SK-N-SH treated with all-trans-retinoic acid at 6 μM for 48 hours (cell line): ENCODE results near the gene RAI14.

Experiments
- ATAC-seq: fragments of 200-7000 bp; cut with Tn5 transposase; 3 replicates; pipeline ENCODE4 v1.9.1; 2020; ENCODE audit warnings: mild to moderate bottlenecking, moderate library complexity
- ARNTL ChIP-seq: fragments of 450-650 bp; formaldehyde crosslinking; IDR thresholded peaks from 2 replicates; pipeline ENCODE4 v1.5.0; 2020; ENCODE audit warnings: low read depth, mild to moderate bottlenecking, moderate library complexity, borderline replicate concordance
- BACH2 ChIP-seq: fragments of 250-450 bp; sonication (Bioruptor Pico); IDR thresholded peaks from 2 replicates; pipeline ENCODE4 v1.9.0; 2021; ENCODE audit warnings: mild to moderate bottlenecking, borderline replicate concordance
- ESRRG ChIP-seq: fragments of 250-450 bp; sonication (Bioruptor Pico); IDR thresholded peaks from 2 replicates; pipeline ENCODE4 v1.6.1; 2021; ENCODE audit warnings: mild to moderate bottlenecking
- GLIS3 ChIP-seq: fragments of 250-450 bp; sonication (Bioruptor Pico); IDR thresholded peaks from 2 replicates; pipeline ENCODE4 v1.5.0; 2020; ENCODE audit warnings: mild to moderate bottlenecking, moderate library complexity
- PPARA ChIP-seq: fragments of 250-450 bp; sonication (Bioruptor Pico); IDR thresholded peaks from 2 replicates; pipeline ENCODE4 v1.5.0; 2020; ENCODE audit warnings: mild to moderate bottlenecking, borderline replicate concordance
- RARB ChIP-seq: fragments of 250-450 bp; sonication (Bioruptor Pico); IDR thresholded peaks from 2 replicates; pipeline ENCODE4 v1.8.0; 2021; ENCODE audit warnings: mild to moderate bottlenecking, moderate library complexity
- TCF4 ChIP-seq: fragments of 250-450 bp; sonication (Bioruptor Pico); IDR thresholded peaks from 2 replicates; pipeline ENCODE4 v1.8.0; 2021; ENCODE audit warnings: mild to moderate bottlenecking, moderate library complexity, borderline replicate concordance
- TOX ChIP-seq: fragments of 250-450 bp; sonication (Bioruptor Pico); IDR thresholded peaks from 2 replicates; pipeline ENCODE4 v1.8.0; 2021; ENCODE audit warnings: mild to moderate bottlenecking, moderate library complexity, borderline replicate concordance
- ZC3H10 ChIP-seq: fragments of 250-450 bp; sonication (Bioruptor Pico); IDR thresholded peaks from 2 replicates; pipeline ENCODE4 v1.5.1; 2021; ENCODE audit warnings: mild to moderate bottlenecking, moderate library complexity
- ZFP3 ChIP-seq: fragments of 250-450 bp; sonication (Bioruptor Pico); IDR thresholded peaks from 2 replicates; pipeline ENCODE4 v1.5.0; 2020; ENCODE audit warnings: mild to moderate bottlenecking, moderate library complexity
- ZFP30 ChIP-seq: fragments of 450-650 bp; formaldehyde crosslinking; IDR thresholded peaks from 2 replicates; pipeline ENCODE4 v1.5.0; 2022; ENCODE audit warnings: mild to moderate bottlenecking, moderate library complexity
- ZNF565 ChIP-seq: fragments of 450-650 bp; formaldehyde crosslinking; conservative IDR thresholded peaks from 2 replicates; pipeline ENCODE4 v1.5.0; 2020; ENCODE audit warnings: low read depth, mild to moderate bottlenecking, moderate library complexity
- ZNF70 ChIP-seq: fragments of 450-650 bp; formaldehyde crosslinking; IDR thresholded peaks from 2 replicates; pipeline ENCODE4 v1.5.0; 2020; ENCODE audit warnings: mild to moderate bottlenecking, moderate library complexity
- ZNF8 ChIP-seq: fragments of 450-650 bp; formaldehyde crosslinking; IDR thresholded peaks from 2 replicates; pipeline ENCODE4 v1.5.0; 2020; ENCODE audit warnings: mild to moderate bottlenecking, moderate library complexity
- TF ChIP-seq, protein P1 (sequence below): fragments of 250-450 bp; sonication (Bioruptor Pico); IDR thresholded peaks from 2 replicates; pipeline ENCODE4 v1.5.1; 2021; ENCODE audit warnings: mild to moderate bottlenecking, moderate library complexity
- TF ChIP-seq, protein P2 (sequence below): fragments of 250-450 bp; sonication (Bioruptor Pico); IDR thresholded peaks from 2 replicates; pipeline ENCODE4 v1.8.0; 2021; ENCODE audit warnings: low read depth, mild to moderate bottlenecking, moderate library complexity, borderline replicate concordance
- TF ChIP-seq, protein P3 (sequence below): fragments of 250-450 bp; sonication (Bioruptor Pico); IDR thresholded peaks from 2 replicates; pipeline ENCODE4 v1.8.0; 2020; ENCODE audit warnings: mild to moderate bottlenecking, moderate library complexity, borderline replicate concordance
- TF ChIP-seq, protein P4 (sequence below): fragments of 250-450 bp; sonication (Bioruptor Pico); IDR thresholded peaks from 2 replicates; pipeline ENCODE4 v1.5.1; 2020; ENCODE audit warnings: low read depth, mild to moderate bottlenecking, moderate library complexity
- TF ChIP-seq, protein P5 (sequence below): fragments of 250-450 bp; sonication (Bioruptor Pico); IDR thresholded peaks from 2 replicates; pipeline ENCODE4 v1.5.0; 2020; ENCODE audit warnings: mild to moderate bottlenecking, moderate library complexity

RAI14 gene

DNA sequence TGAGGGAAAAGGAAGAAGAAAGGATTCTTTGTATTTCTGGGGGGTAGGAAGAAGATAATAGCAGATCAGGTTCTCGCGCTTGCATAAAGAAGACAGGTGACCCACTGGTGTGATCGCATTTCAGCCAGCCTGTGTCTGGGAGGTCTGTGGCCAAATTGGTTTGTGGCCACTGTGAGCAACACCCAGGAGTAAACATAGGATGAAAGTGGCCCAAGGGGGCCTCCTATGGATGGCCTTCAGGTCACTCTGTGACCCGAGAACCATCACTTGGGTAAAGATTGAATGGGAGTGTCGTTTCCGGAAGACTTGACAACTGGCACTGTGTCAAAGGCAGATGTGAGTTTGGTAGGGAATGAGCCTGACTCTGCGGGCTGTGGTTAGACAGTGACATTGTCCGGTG is 34.2 kb downstream of the RAI14 start:
- no peak for ATAC-seq
- TF ChIP-seq TOX (CRISPR knock-in tag) (no peak), RARB (CRISPR knock-in tag) (no peak), ZFP3 (CRISPR knock-in tag) (no peak), GLIS3 (no peak), PPARA (no peak), ZNF8 (CRISPR knock-in tag) (no peak), ESRRG (no peak), TCF4 (CRISPR knock-in tag) (no peak), ZNF565 (CRISPR knock-in tag) (no peak), ARNTL (CRISPR knock-in tag) (no peak)
- TF ChIP-seq, protein P1, sequence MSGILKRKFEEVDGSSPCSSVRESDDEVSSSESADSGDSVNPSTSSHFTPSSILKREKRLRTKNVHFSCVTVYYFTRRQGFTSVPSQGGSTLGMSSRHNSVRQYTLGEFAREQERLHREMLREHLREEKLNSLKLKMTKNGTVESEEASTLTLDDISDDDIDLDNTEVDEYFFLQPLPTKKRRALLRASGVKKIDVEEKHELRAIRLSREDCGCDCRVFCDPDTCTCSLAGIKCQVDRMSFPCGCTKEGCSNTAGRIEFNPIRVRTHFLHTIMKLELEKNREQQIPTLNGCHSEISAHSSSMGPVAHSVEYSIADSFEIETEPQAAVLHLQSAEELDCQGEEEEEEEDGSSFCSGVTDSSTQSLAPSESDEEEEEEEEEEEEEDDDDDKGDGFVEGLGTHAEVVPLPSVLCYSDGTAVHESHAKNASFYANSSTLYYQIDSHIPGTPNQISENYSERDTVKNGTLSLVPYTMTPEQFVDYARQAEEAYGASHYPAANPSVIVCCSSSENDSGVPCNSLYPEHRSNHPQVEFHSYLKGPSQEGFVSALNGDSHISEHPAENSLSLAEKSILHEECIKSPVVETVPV (CRISPR knock-in tag): no peak
- TF ChIP-seq, protein P2, sequence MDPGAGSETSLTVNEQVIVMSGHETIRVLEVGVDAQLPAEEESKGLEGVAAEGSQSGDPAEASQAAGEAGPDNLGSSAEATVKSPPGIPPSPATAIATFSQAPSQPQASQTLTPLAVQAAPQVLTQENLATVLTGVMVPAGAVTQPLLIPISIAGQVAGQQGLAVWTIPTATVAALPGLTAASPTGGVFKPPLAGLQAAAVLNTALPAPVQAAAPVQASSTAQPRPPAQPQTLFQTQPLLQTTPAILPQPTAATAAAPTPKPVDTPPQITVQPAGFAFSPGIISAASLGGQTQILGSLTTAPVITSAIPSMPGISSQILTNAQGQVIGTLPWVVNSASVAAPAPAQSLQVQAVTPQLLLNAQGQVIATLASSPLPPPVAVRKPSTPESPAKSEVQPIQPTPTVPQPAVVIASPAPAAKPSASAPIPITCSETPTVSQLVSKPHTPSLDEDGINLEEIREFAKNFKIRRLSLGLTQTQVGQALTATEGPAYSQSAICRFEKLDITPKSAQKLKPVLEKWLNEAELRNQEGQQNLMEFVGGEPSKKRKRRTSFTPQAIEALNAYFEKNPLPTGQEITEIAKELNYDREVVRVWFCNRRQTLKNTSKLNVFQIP (CRISPR knock-in tag): no peak
- TF ChIP-seq, protein P3, sequence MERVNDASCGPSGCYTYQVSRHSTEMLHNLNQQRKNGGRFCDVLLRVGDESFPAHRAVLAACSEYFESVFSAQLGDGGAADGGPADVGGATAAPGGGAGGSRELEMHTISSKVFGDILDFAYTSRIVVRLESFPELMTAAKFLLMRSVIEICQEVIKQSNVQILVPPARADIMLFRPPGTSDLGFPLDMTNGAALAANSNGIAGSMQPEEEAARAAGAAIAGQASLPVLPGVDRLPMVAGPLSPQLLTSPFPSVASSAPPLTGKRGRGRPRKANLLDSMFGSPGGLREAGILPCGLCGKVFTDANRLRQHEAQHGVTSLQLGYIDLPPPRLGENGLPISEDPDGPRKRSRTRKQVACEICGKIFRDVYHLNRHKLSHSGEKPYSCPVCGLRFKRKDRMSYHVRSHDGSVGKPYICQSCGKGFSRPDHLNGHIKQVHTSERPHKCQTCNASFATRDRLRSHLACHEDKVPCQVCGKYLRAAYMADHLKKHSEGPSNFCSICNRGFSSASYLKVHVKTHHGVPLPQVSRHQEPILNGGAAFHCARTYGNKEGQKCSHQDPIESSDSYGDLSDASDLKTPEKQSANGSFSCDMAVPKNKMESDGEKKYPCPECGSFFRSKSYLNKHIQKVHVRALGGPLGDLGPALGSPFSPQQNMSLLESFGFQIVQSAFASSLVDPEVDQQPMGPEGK (CRISPR knock-in tag): no peak
- TF ChIP-seq, protein P4, sequence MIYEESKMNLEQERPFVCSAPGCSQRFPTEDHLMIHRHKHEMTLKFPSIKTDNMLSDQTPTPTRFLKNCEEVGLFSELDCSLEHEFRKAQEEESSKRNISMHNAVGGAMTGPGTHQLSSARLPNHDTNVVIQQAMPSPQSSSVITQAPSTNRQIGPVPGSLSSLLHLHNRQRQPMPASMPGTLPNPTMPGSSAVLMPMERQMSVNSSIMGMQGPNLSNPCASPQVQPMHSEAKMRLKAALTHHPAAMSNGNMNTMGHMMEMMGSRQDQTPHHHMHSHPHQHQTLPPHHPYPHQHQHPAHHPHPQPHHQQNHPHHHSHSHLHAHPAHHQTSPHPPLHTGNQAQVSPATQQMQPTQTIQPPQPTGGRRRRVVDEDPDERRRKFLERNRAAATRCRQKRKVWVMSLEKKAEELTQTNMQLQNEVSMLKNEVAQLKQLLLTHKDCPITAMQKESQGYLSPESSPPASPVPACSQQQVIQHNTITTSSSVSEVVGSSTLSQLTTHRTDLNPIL: no peak
- TF ChIP-seq, protein P5, sequence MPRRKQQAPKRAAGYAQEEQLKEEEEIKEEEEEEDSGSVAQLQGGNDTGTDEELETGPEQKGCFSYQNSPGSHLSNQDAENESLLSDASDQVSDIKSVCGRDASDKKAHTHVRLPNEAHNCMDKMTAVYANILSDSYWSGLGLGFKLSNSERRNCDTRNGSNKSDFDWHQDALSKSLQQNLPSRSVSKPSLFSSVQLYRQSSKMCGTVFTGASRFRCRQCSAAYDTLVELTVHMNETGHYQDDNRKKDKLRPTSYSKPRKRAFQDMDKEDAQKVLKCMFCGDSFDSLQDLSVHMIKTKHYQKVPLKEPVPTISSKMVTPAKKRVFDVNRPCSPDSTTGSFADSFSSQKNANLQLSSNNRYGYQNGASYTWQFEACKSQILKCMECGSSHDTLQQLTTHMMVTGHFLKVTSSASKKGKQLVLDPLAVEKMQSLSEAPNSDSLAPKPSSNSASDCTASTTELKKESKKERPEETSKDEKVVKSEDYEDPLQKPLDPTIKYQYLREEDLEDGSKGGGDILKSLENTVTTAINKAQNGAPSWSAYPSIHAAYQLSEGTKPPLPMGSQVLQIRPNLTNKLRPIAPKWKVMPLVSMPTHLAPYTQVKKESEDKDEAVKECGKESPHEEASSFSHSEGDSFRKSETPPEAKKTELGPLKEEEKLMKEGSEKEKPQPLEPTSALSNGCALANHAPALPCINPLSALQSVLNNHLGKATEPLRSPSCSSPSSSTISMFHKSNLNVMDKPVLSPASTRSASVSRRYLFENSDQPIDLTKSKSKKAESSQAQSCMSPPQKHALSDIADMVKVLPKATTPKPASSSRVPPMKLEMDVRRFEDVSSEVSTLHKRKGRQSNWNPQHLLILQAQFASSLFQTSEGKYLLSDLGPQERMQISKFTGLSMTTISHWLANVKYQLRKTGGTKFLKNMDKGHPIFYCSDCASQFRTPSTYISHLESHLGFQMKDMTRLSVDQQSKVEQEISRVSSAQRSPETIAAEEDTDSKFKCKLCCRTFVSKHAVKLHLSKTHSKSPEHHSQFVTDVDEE (CRISPR knock-in tag): no peak

DNA sequence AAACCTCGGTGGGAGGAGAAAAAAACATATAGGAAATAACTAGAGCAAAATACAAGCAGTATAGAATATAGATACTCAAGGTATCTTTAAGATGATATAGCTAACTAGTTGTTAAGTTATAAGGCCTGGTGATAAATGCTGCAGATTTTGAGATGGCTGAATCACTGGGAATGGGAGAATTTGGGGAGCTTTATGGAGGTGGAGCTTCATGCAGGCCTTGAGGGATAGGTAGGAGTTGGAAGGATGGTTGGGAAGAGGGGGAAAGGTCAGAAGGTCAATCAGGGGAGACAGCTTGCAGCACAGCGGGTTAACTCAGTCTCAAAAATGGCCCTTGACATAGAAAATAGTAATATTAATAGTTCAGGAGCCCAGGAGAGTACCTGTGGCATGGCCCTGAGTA is 34.8 kb downstream of the RAI14 start:
- TF ChIP-seq ZC3H10 (CRISPR knock-in tag): no peak
- TF ChIP-seq, protein P2 (CRISPR knock-in tag): no peak
- TF ChIP-seq ZNF70 (CRISPR knock-in tag): no peak
- TF ChIP-seq ZFP3 (CRISPR knock-in tag): peak; percentile 79
- no peak for TF ChIP-seq BACH2
- TF ChIP-seq TCF4 (CRISPR knock-in tag): no peak
- no peak for TF ChIP-seq ZFP30
- TF ChIP-seq, all 23 proteins: peak for 1
- no peak for ATAC-seq

DNA sequence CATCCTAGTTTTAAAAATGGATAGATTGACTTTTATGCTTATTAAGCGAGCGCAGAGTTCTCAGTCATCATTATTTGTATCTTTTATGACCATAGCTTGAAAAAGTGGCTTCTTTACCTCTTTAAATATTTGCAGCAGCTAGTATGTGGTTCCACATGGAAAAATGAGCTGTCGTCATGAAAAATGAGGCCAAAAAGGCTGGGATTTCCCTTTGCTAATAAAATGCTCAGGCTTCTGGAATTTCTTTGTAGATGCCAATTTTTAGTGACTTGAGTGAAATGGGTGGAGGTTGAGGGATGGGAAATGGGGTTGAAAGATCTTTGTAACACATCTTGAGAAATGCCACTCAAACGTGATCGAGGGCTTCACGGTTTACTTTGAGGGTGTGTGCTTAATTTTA is 35.2 kb downstream of the RAI14 start:
- 0 out of 2 replicates have a peak, but pooled peaks have one; percentile 2 for TF ChIP-seq ZFP3 (CRISPR knock-in tag)
- no peak for TF ChIP-seq ESRRG
- ATAC-seq: no peak
